ENCODE measurements around the gene KLRK1.
"Not testable (repeated sequence)": the region's sequence is repeated elsewhere in the genome, so short reads cannot be mapped to it uniquely, and the experiment has no call there.

KLRK1 gene

DNA sequence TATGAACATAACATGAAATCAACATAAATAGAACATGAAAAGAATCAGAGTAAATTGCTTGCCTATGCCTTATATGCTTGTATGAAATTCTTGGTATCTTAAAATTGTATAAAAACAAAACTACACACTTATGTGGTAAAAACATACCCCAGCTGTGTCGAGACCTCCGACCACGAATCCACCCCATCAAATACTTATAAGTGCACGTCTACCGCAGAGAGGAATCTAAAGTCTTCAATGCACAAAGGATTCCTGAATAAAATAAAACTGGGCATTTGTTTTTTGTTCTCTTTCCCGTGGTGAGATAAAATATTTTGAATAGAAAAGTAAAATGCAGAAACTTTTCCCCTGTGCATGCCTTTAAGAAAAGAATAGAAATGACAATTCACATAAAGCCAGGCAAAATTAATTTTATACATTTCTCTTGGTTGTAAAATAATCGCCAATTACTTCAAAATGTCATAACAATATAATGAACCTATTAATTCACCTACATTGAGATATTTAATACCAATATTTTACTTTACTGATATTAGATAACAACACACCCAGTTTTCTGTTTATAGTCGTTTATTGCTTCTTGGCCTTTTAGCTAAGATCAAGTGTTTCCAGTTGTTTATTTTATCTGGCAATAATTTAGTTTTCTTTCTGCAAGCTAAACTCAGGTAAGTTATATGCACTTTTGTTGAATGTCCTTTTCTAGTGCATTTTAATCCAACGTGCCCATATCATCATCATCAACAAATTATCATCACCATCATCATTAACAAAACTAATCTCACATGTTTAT is 1.0 kb downstream of the KLRK1 start:
- Histone ChIP-seq H3K27me3 (ENCODE audit: insufficient read depth, insufficient read length) (no peaks in the 10 kb centered on the region), H3K4me3 (ENCODE audit: insufficient read length, low read depth) (no peak overlapping the region), H3K9ac (ENCODE audit: insufficient read length, low read depth) (no peak overlapping the region), H3K36me3 (ENCODE audit: insufficient read depth, insufficient read length, low read length) (no peaks in the 10 kb centered on the region), H3K9me3 (ENCODE audit: insufficient read depth, low read length) (no peaks in the 10 kb centered on the region; the same call in 1 of the 2 replicates), H3K4me1 (ENCODE audit: insufficient read depth, insufficient read length) (no peaks in the 10 kb centered on the region)
- no peak for DNase-seq (ENCODE audit: low read depth, low spot score)
- TF ChIP-seq YY1 (IDR thresholded peaks at IDR 0.05; ENCODE audit: insufficient read depth, insufficient read length): no peak
- TF ChIP-seq ZNF274 (IDR thresholded peaks at IDR 0.05; ENCODE audit: low read depth, low read length): no peak
- TF ChIP-seq SUZ12 (IDR thresholded peaks at IDR 0.05; ENCODE audit: extremely low read depth, insufficient read depth, insufficient read length): no peak

DNA sequence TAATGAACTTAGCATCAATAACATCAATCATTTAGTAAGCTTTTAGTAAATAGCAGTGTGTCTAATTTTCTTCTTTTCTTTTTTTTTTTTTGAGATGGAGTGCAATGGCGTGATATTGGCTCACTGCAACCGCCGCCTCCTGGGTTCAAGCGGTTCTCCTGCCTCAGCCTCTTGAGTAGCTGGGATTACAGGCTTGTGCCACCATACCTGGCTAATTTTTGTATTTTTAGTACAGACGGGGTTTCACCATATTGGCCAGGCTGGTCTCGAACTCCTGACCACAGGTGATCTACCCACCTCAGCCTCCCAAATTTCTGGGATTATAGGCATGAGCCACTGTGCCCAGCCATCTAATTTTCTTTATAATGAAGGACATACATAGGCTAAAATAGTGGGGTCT is 2.3 kb downstream of the KLRK1 start:
- not testable (repeated sequence) for DNase-seq (ENCODE audit: low read depth, low spot score); H3K9ac ChIP-seq (ENCODE audit: insufficient read length, low read depth); H3K4me1 ChIP-seq (ENCODE audit: insufficient read depth, insufficient read length); H3K27me3 ChIP-seq (ENCODE audit: insufficient read depth, insufficient read length); H3K9me3 ChIP-seq (ENCODE audit: insufficient read depth, low read length); H3K4me3 ChIP-seq (ENCODE audit: insufficient read length, low read depth); H3K36me3 ChIP-seq (ENCODE audit: insufficient read depth, insufficient read length, low read length)

DNA sequence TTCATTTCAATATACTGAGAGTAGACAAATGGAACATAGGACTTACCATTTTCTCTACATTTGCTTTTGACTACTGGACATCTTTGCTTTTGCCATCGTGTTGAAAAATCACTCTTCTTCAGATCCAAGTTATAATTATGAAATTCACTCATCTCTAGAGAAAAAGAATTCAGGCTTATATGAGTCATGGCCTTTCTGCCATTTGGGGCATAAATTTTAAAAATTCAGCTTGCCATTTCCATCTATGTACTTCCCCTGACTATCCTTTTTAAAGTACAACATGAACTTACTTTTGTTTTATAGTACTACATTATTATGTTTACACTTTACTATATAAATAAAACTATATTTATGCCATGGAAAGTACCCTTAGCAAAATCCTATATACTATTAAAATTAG is 3.0 kb downstream of the KLRK1 start:
- H3K27me3 ChIP-seq (ENCODE audit: insufficient read depth, insufficient read length): no peaks in the 10 kb centered on the region
- no peak overlapping the region for H3K9ac ChIP-seq (ENCODE audit: insufficient read length, low read depth)
- no peaks in the 10 kb centered on the region for H3K4me1 ChIP-seq (ENCODE audit: insufficient read depth, insufficient read length)
- H3K4me3 ChIP-seq (ENCODE audit: insufficient read length, low read depth): no peak overlapping the region
- DNase-seq (ENCODE audit: low read depth, low spot score): no peak
- H3K9me3 ChIP-seq (ENCODE audit: insufficient read depth, low read length): no peaks in the 10 kb centered on the region; the same call in 1 of the 2 replicates
- TF ChIP-seq ZNF274 (IDR thresholded peaks at IDR 0.05; ENCODE audit: low read depth, low read length) (no peak), SUZ12 (IDR thresholded peaks at IDR 0.05; ENCODE audit: extremely low read depth, insufficient read depth, insufficient read length) (no peak), YY1 (IDR thresholded peaks at IDR 0.05; ENCODE audit: insufficient read depth, insufficient read length) (no peak)
- H3K36me3 ChIP-seq (ENCODE audit: insufficient read depth, insufficient read length, low read length): no peaks in the 10 kb centered on the region

DNA sequence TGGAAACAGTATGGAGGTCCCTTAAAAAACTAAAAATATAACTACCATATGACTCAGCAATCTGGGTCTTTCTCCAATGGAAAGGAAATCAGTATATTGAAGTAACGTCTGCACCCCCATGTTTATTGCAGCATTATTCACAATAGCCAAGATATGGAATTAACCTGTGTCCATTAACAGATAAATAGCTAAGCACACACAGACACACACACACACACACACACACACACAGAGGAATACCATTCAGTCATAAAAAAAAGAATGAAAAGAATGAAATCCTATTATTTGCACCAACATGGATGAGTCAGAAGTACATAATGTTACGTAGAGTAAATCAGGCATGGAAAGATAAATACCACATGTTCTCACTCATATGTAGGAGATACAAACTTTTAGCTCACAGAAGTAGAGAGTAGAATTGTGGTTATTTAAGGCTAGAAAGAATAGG is 4.7 kb downstream of the KLRK1 start:
- Histone ChIP-seq H3K36me3 (ENCODE audit: insufficient read depth, insufficient read length, low read length) (no peaks in the 10 kb centered on the region), H3K9me3 (ENCODE audit: insufficient read depth, low read length) (no peaks in the 10 kb centered on the region; the same call in none of the 2 replicates), H3K4me1 (ENCODE audit: insufficient read depth, insufficient read length) (no peaks in the 10 kb centered on the region), H3K4me3 (ENCODE audit: insufficient read length, low read depth) (no peak overlapping the region), H3K27me3 (ENCODE audit: insufficient read depth, insufficient read length) (no peaks in the 10 kb centered on the region), H3K9ac (ENCODE audit: insufficient read length, low read depth) (no peak overlapping the region)
- no peak for DNase-seq (ENCODE audit: low read depth, low spot score)
- TF ChIP-seq SUZ12 (IDR thresholded peaks at IDR 0.05; ENCODE audit: extremely low read depth, insufficient read depth, insufficient read length) (no peak), YY1 (IDR thresholded peaks at IDR 0.05; ENCODE audit: insufficient read depth, insufficient read length) (no peak), ZNF274 (IDR thresholded peaks at IDR 0.05; ENCODE audit: low read depth, low read length) (no peak)

DNA sequence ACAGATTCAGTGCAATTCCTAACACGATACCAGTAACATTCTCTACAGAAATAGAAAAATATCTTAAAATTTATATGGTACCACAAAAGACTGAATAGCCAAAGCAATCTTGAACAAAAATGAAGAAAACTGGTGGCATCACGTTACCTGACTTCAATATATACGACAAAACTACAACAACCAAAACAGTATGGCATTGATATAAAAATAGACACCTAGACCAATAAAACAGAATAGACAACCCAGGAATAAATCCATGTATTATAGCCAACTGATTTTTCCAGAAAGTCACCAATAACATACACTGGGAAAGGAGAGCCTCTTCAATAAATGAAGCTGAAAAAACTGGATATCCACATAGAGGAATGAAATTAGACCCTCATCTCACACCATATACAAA is 5.7 kb downstream of the KLRK1 start:
- TF ChIP-seq YY1 (IDR thresholded peaks at IDR 0.05; ENCODE audit: insufficient read depth, insufficient read length) (no peak), ZNF274 (IDR thresholded peaks at IDR 0.05; ENCODE audit: low read depth, low read length) (no peak), SUZ12 (IDR thresholded peaks at IDR 0.05; ENCODE audit: extremely low read depth, insufficient read depth, insufficient read length) (no peak)
- no peak for DNase-seq (ENCODE audit: low read depth, low spot score)
- no peaks in the 10 kb centered on the region for H3K36me3 ChIP-seq (ENCODE audit: insufficient read depth, insufficient read length, low read length)
- H3K9me3 ChIP-seq (ENCODE audit: insufficient read depth, low read length): no peaks in the 10 kb centered on the region; the same call in none of the 2 replicates
- H3K27me3 ChIP-seq (ENCODE audit: insufficient read depth, insufficient read length): no peaks in the 10 kb centered on the region
- H3K4me3 ChIP-seq (ENCODE audit: insufficient read length, low read depth): no peak overlapping the region
- H3K9ac ChIP-seq (ENCODE audit: insufficient read length, low read depth): no peak overlapping the region
- no peaks in the 10 kb centered on the region for H3K4me1 ChIP-seq (ENCODE audit: insufficient read depth, insufficient read length)

DNA sequence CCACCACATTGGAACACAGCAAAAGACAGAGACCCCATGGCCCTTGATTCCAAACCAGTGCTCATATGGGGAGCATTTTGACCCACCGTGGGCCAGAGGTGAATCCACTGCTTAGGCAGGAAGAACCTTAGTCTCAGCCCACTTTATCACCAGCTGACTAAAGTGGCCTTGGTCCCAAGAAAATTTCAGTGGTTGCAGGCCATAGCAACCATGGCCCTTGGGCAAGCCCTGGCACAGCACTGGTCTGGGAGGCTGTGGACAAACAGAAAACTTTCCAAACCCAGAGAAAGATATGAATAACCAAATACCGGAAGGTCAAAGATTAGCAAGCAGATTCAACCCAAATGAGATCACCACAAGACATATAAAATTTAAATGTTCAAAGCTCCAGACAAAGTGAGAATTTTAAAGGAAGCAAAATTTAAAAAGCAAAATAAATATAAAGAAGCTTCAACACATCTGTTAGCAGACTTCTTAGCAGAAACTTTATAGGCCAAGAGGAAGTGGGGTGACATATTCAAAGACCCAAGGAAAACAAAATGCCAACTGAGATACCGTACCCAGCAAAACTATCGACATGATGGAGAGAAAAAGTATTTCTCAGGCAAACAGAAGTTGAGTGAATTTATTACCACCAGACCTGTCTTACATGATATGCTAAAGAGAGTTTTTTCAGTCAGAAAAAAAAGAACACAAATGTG is 7.8 kb downstream of the KLRK1 start:
- Histone ChIP-seq H3K36me3 (ENCODE audit: insufficient read depth, insufficient read length, low read length) (no peaks in the 10 kb centered on the region), H3K9me3 (ENCODE audit: insufficient read depth, low read length) (no peaks in the 10 kb centered on the region; the same call in none of the 2 replicates), H3K27me3 (ENCODE audit: insufficient read depth, insufficient read length) (no peaks in the 10 kb centered on the region), H3K4me3 (ENCODE audit: insufficient read length, low read depth) (no peak overlapping the region), H3K9ac (ENCODE audit: insufficient read length, low read depth) (no peak overlapping the region), H3K4me1 (ENCODE audit: insufficient read depth, insufficient read length) (no peaks in the 10 kb centered on the region)
- no peak for DNase-seq (ENCODE audit: low read depth, low spot score)
- TF ChIP-seq YY1 (IDR thresholded peaks at IDR 0.05; ENCODE audit: insufficient read depth, insufficient read length) (no peak), SUZ12 (IDR thresholded peaks at IDR 0.05; ENCODE audit: extremely low read depth, insufficient read depth, insufficient read length) (no peak), ZNF274 (IDR thresholded peaks at IDR 0.05; ENCODE audit: low read depth, low read length) (no peak)

DNA sequence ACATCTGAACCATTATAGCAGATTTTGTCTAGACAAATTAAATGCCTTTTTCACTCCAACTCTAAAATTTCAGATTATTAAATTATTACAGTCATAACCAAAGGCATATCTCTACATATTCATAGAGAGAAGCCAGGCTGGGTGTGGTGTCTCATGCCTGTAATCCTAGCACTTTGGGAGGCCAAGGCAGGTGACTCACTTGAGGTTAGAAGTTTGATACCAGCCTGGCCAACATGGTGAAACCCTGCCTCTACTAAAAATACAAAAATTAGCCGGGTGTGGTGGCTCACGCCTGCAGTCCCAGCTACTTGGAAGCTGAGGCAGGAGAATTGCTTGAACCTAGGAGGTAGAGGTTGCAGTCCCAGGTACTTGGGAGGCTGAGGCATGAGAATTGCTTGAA is 11.1 kb downstream of the KLRK1 start:
- not testable (repeated sequence) for H3K27me3 ChIP-seq (ENCODE audit: insufficient read depth, insufficient read length); H3K9ac ChIP-seq (ENCODE audit: insufficient read length, low read depth); DNase-seq (ENCODE audit: low read depth, low spot score); H3K9me3 ChIP-seq (ENCODE audit: insufficient read depth, low read length); H3K4me1 ChIP-seq (ENCODE audit: insufficient read depth, insufficient read length); H3K4me3 ChIP-seq (ENCODE audit: insufficient read length, low read depth); H3K36me3 ChIP-seq (ENCODE audit: insufficient read depth, insufficient read length, low read length)

Measured in NT2/D1 (cell line).